ENCODE data around the gene LMX1B. TPM values are rescaled to one million over a fixed set of nuclear protein-coding genes. Genes with fewer than 3 reads are reported as not detected.
A peak's percentile ranks its signal among the peaks of the same experiment; 100 is the strongest.

The LMX1B gene
- total RNA-seq, 1 experiment from 2014 or later: 11.3 TPM

DNA sequence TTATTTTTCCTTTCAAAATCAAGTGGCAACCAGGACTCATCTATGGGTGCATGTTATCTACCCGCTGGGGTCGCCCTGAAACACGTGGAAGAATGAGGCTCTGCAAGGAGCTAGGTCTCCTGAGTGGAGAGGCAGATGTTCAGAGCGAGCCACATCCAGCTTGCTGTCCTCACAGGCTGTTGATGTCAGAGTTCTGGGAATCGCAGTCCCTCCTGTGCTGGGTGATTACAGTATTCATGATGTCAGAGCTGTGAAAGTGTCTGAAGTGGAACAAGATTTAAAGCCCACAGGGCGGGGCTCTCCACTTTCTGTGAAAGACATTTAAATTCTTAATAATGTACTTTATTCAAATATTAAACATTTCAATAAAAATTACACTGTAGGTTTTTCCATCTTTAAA lies 24.4 kb upstream of the LMX1B start:
- POLR2A ChIA-PET: no interaction called here
- intact Hi-C loops (cut with micrococcal nuclease): no loop called here

DNA sequence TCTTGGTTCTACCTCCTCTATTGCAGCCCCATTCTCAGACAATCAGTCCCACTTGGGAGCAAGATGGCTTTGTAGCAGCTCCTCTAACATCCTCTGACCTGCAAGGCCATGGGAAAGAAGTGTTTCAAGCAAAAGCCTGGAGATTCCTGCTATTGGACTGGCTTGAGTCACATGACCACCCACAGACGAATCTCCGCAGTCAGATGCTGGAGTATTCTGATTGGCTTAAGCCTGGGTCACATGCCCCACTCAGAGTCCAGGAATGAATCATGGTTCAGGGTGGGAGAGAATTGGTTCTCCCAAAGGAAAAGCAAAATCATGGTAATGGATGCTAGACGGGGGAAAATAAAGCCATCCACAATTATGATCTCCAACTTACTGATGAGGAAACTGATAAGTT lies 22.6 kb upstream of the LMX1B start:
- ChIA-PET RAD21 (ENCODE audit: low non-redundant PET in 1 of 2, low total read pairs in 2 of 2, uncharacterized antibody in 2 of 2, unreplicated experiment in 2 of 2) (no interaction called here), POLR2A (no interaction called here), CTCF (no interaction called here)
- ATAC-seq (peak; percentile 61; the same call in 1 of the 2 replicates), DNase-seq (ENCODE audit: low read depth, low spot score) (no peak)
- H2AFZ ChIP-seq (ENCODE audit: low read depth, low read length, poor library complexity, severe bottlenecking): no peak overlapping the region
- no peak overlapping the region for H3K27ac ChIP-seq (ENCODE audit: low read depth, low read length)
- no peaks in the 10 kb centered on the region for H3K79me2 ChIP-seq (ENCODE audit: insufficient read depth, low read length)
- no peak overlapping the region for H3K4me2 ChIP-seq (ENCODE audit: low read length)
- H3K27me3 ChIP-seq (ENCODE audit: insufficient read depth, low read length): no peaks in the 10 kb centered on the region
- no peaks in the 10 kb centered on the region for H3K9me3 ChIP-seq (ENCODE audit: control insufficient read depth in 1 of 2, insufficient read depth in 1 of 2, low read depth in 1 of 2, low read length in 2 of 2)
- no peaks in the 10 kb centered on the region for H4K20me1 ChIP-seq (ENCODE audit: insufficient read depth)
- no TSS peak for BruUV-seq (replicated peaks)
- H3K36me3 ChIP-seq (ENCODE audit: control insufficient read depth in 1 of 2, insufficient read depth in 2 of 2, low read length in 2 of 2): no peaks in the 10 kb centered on the region
- intact Hi-C loops (cut with micrococcal nuclease): no loop called here
- H3K9ac ChIP-seq (ENCODE audit: low read length): no peak overlapping the region
- H3K4me1 ChIP-seq (ENCODE audit: control insufficient read depth in 1 of 2, insufficient read depth in 2 of 2, low read length in 2 of 2): no peaks in the 10 kb centered on the region
- no peak overlapping the region for H3K4me3 ChIP-seq (replicated peaks in 1 of 2; ENCODE audit: low read depth in 1 of 2, low read length in 2 of 2)
- H3K9me2 ChIP-seq (ENCODE audit: insufficient read depth): no peaks in the 10 kb centered on the region; the same call in 1 of the 2 replicates
- TF ChIP-seq RAD21 (IDR thresholded peaks at IDR 0.05; ENCODE audit: low read depth) (no peak), SIN3A (IDR thresholded peaks at IDR 0.05; ENCODE audit: low read depth) (no peak), ZFX (IDR thresholded peaks at IDR 0.05) (no peak), MAX (IDR thresholded peaks at IDR 0.05) (no peak), SP1 (IDR thresholded peaks at IDR 0.05; ENCODE audit: low read depth) (no peak), ELF1 (IDR thresholded peaks at IDR 0.05; ENCODE audit: borderline replicate concordance, low read depth) (no peak), SRF (IDR thresholded peaks at IDR 0.05; ENCODE audit: low read depth) (no peak), EGR1 (IDR thresholded peaks at IDR 0.05; ENCODE audit: low read depth) (no peak), POLR2AphosphoS5 (IDR thresholded peaks at IDR 0.05; ENCODE audit: low read depth, low read length) (no peak), JUND (IDR thresholded peaks at IDR 0.05) (no peak)
- TF ChIP-seq, protein P1, sequence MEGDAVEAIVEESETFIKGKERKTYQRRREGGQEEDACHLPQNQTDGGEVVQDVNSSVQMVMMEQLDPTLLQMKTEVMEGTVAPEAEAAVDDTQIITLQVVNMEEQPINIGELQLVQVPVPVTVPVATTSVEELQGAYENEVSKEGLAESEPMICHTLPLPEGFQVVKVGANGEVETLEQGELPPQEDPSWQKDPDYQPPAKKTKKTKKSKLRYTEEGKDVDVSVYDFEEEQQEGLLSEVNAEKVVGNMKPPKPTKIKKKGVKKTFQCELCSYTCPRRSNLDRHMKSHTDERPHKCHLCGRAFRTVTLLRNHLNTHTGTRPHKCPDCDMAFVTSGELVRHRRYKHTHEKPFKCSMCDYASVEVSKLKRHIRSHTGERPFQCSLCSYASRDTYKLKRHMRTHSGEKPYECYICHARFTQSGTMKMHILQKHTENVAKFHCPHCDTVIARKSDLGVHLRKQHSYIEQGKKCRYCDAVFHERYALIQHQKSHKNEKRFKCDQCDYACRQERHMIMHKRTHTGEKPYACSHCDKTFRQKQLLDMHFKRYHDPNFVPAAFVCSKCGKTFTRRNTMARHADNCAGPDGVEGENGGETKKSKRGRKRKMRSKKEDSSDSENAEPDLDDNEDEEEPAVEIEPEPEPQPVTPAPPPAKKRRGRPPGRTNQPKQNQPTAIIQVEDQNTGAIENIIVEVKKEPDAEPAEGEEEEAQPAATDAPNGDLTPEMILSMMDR (IDR thresholded peaks at IDR 0.05 in 2 of 3, conservative IDR thresholded peaks at IDR 0.05 in 1 of 3; ENCODE audit: borderline replicate concordance in 1 of 3, insufficient read depth in 1 of 3, low read depth in 2 of 3, low read length in 2 of 3): no peak

More for the DNA sequence above, 24.4 kb upstream of the LMX1B start:
- H3K9me3 ChIP-seq (ENCODE audit: control insufficient read depth in 1 of 2, insufficient read depth in 1 of 2, low read depth in 1 of 2, low read length in 2 of 2): no peaks in the 10 kb centered on the region
- H4K20me1 ChIP-seq (ENCODE audit: insufficient read depth): no peaks in the 10 kb centered on the region
- no peaks in the 10 kb centered on the region for H3K9me2 ChIP-seq (ENCODE audit: insufficient read depth)
- no peak overlapping the region for H3K27ac ChIP-seq (ENCODE audit: low read depth, low read length)
- no peaks in the 10 kb centered on the region for H3K79me2 ChIP-seq (ENCODE audit: insufficient read depth, low read length)
- DNase-seq (ENCODE audit: low read depth, low spot score) (no peak), ATAC-seq (no peak)
- ChIA-PET CTCF (no interaction called here), RAD21 (ENCODE audit: low non-redundant PET in 1 of 2, low total read pairs in 2 of 2, uncharacterized antibody in 2 of 2, unreplicated experiment in 2 of 2) (interaction anchor here in 1 of 2 experiments (0.6 kb wide), 1 partner anchor 48 kb away, joined by 3 read pairs; no protein-coding TSS in a partner anchor)
- H3K9ac ChIP-seq (ENCODE audit: low read length): no peak overlapping the region
- H2AFZ ChIP-seq (ENCODE audit: low read depth, low read length, poor library complexity, severe bottlenecking): no peak overlapping the region
- no peaks in the 10 kb centered on the region for H3K36me3 ChIP-seq (ENCODE audit: control insufficient read depth in 1 of 2, insufficient read depth in 2 of 2, low read length in 2 of 2)
- TF ChIP-seq RAD21 (IDR thresholded peaks at IDR 0.05; ENCODE audit: low read depth) (no peak), FOSL1 (IDR thresholded peaks at IDR 0.05; ENCODE audit: low read depth) (no peak), SIN3A (IDR thresholded peaks at IDR 0.05; ENCODE audit: low read depth) (no peak), MAX (IDR thresholded peaks at IDR 0.05) (no peak), POLR2A (IDR thresholded peaks at IDR 0.05; ENCODE audit: borderline replicate concordance, extremely low read depth, insufficient read depth, insufficient read length) (no peak), JUND (IDR thresholded peaks at IDR 0.05) (no peak), SP1 (IDR thresholded peaks at IDR 0.05; ENCODE audit: low read depth) (no peak), CBX3 (IDR thresholded peaks at IDR 0.05; ENCODE audit: low read depth) (no peak), SRF (IDR thresholded peaks at IDR 0.05; ENCODE audit: low read depth) (no peak), ZFX (IDR thresholded peaks at IDR 0.05) (no peak), EZH2 (IDR thresholded peaks at IDR 0.05) (no peak), EZH2phosphoT487 (IDR thresholded peaks at IDR 0.05; ENCODE audit: borderline replicate concordance) (no peak), ELF1 (IDR thresholded peaks at IDR 0.05; ENCODE audit: borderline replicate concordance, low read depth) (no peak)
- TF ChIP-seq, protein P2, sequence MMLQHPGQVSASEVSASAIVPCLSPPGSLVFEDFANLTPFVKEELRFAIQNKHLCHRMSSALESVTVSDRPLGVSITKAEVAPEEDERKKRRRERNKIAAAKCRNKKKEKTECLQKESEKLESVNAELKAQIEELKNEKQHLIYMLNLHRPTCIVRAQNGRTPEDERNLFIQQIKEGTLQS (IDR thresholded peaks at IDR 0.05): no peak
- H3K4me3 ChIP-seq (replicated peaks in 1 of 2; ENCODE audit: low read depth in 1 of 2, low read length in 2 of 2): no peak overlapping the region
- no TSS peak for BruUV-seq (replicated peaks)
- no peaks in the 10 kb centered on the region for H3K27me3 ChIP-seq (ENCODE audit: insufficient read depth, low read length)
- no peak overlapping the region for H3K4me2 ChIP-seq (ENCODE audit: low read length)
- no peaks in the 10 kb centered on the region for H3K4me1 ChIP-seq (ENCODE audit: control insufficient read depth in 1 of 2, insufficient read depth in 2 of 2, low read length in 2 of 2)

All from HCT116 (cell line).